ENCODE results near the gene BHMT.
"Not testable (repeated sequence)": the region's sequence is repeated elsewhere in the genome, so short reads cannot be mapped to it uniquely, and the experiment has no call there.

GRCh38 chr5:79161647-79162046 is 50.0 kb downstream of the BHMT start:
- not testable (repeated sequence) for TF ChIP-seq CTCF, POLR2A (IDR thresholded peaks at IDR 0.05)

All from right lobe of liver (tissue), 4 donors.